AG04449 (cell line): ENCODE measurements around the gene INF2.

Source experiments
- CTCF ChIA-PET: fragments of 350-600 bp; formaldehyde crosslinking; extraction: SDS; loops from one replicate; lab custom pipeline; 2021; ENCODE audit warnings: antibody characterized with exemption; lab: Yijun Ruan, JAX
- POLR2A ChIA-PET: fragments of 400-600, 350-600 bp; formaldehyde crosslinking; extraction: SDS; loops from one replicate; lab custom pipeline; 2020; ENCODE audit warnings: antibody characterized with exemption, inconsistent platforms; lab: Yijun Ruan, JAX
- DNase-seq: peaks from one replicate; pipeline ENCODE4 v3.0.0-alpha.2; 2010; ENCODE audit warnings: low read depth, low spot score
- H3K4me3 ChIP-seq: 2 replicates; pipeline ENCODE4 v1.5.1; 2011; ENCODE audit warnings: low read depth, mild to moderate bottlenecking, control low read depth, low read length
- CTCF ChIP-seq: IDR thresholded peaks from one replicate; pipeline ENCODE4 v1.5.1; 2011; ENCODE audit warnings: mild to moderate bottlenecking, moderate library complexity, low read length, control low read depth, inconsistent platforms; ENCODE audit not compliant: insufficient read depth; ENCODE audit errors: missing control alignments

Gene INF2

GRCh38 chr14:104717137-104717536 lies 27.7 kb downstream of the INF2 start:
- no peak overlapping the region for H3K4me3 ChIP-seq
- CTCF ChIA-PET = interaction anchor here (1.0 to 1.4 kb wide), 2 partner anchors 7 to 8 kb away, joined by 3 read pairs; partner anchors contain the start of gene ADSS1
- DNase-seq = no peak
- TF ChIP-seq CTCF = no peak
- POLR2A ChIA-PET = no interaction called here

- no peak overlapping the region for H3K4me3 ChIP-seq
- DNase-seq = no peak
- ChIA-PET CTCF (interaction anchor here (1.0 kb wide), 1 partner anchor 9 kb away, joined by 3 read pairs; no protein-coding TSS in a partner anchor), POLR2A (no interaction called here)
- no peak for TF ChIP-seq CTCF
These were observed 28.2 kb downstream of the INF2 start for GRCh38 chr14:104717646-104718045.

- ChIA-PET CTCF (interaction anchor here (1.0 kb wide), 1 partner anchor 9 kb away, joined by 3 read pairs; no protein-coding TSS in a partner anchor), POLR2A (no interaction called here)
- no peak for TF ChIP-seq CTCF
- H3K4me3 ChIP-seq = no peak overlapping the region
- DNase-seq = no peak
These were observed 28.7 kb downstream of the INF2 start for GRCh38 chr14:104718147-104718546.

- no peak overlapping the region for H3K4me3 ChIP-seq
- no peak for TF ChIP-seq CTCF
- ChIA-PET POLR2A (no interaction called here), CTCF (interaction anchor here (1.1 kb wide), 1 partner anchor 10 kb away, joined by 3 read pairs; no protein-coding TSS in a partner anchor)
- no peak for DNase-seq
These were observed 29.5 kb downstream of the INF2 start for GRCh38 chr14:104718871-104719270.

GRCh38 chr14:104719343-104719742 lies 29.9 kb downstream of the INF2 start:
- POLR2A ChIA-PET = no interaction called here
- DNase-seq = no peak
- no peak overlapping the region for H3K4me3 ChIP-seq
- CTCF ChIA-PET = interaction anchor here (1.1 kb wide), 1 partner anchor 11 kb away, joined by 3 read pairs; no protein-coding TSS in a partner anchor
- no peak for TF ChIP-seq CTCF

- CTCF ChIA-PET = interaction anchor here (0.6 to 5.2 kb wide), 12 partner anchors 10 to 104 kb away, joined by 3 to 57 read pairs (median 6); no protein-coding TSS in a partner anchor
- TF ChIP-seq CTCF = no peak
- POLR2A ChIA-PET = interaction anchor here (1.0 kb wide), 1 partner anchor 12 kb away, joined by 3 read pairs; no protein-coding TSS in a partner anchor
These were observed 32.4 kb downstream of the INF2 start for GRCh38 chr14:104721505-104722431.

More at GRCh38 chr14:104721505-104722431, 32.4 kb downstream of the INF2 start:
- H3K4me3 ChIP-seq = no peak overlapping the region
- no peak for DNase-seq
